Prostate gland (tissue), 2 donors: Measurements from ENCODE around the gene LRRN2. TPM values are rescaled to one million over a fixed set of nuclear protein-coding genes. Genes with fewer than 3 reads are reported as not detected.

Experiments used
- DNase-seq: peaks from one replicate; pipeline ENCODE4 v3.0.0-alpha.2; 2019; ENCODE audit warnings: low spot score
- H3K27ac ChIP-seq, 2 donors: fragments of 200-600 bp; sonication (generic); 2 replicates each; pipeline ENCODE4 v1.5.1; 2017 to 2019
- H3K27me3 ChIP-seq: fragments of 200-600 bp; sonication (generic); replicated peaks from 2 replicates; pipeline ENCODE4 v1.5.1; 2019; ENCODE audit not compliant: insufficient read depth
- H3K36me3 ChIP-seq, 2 donors: fragments of 200-600 bp; sonication (generic); 1 replicate in 1 of 2; 2 replicates in 1 of 2; pipeline versions ENCODE4 v1.5.1 to v1.8.1; 2017 to 2019
- H3K4me1 ChIP-seq: fragments of 200-600 bp; sonication (generic); replicated peaks from 2 replicates; pipeline ENCODE4 v1.5.1; 2019
- H3K4me3 ChIP-seq, 2 donors: fragments of 200-600 bp; sonication (generic); 2 replicates each; pipeline ENCODE4 v1.5.1; 2017 to 2019
- H3K9me3 ChIP-seq: fragments of 200-600 bp; sonication (generic); 2 replicates; pipeline ENCODE4 v1.5.1; 2017
- POLR2A ChIP-seq: fragments of 450-650 bp; IDR thresholded peaks from one replicate; pipeline ENCODE4 v1.6.1; 2016; ENCODE audit warnings: antibody characterized with exemption, mild to moderate bottlenecking
- POLR2AphosphoS5 ChIP-seq: sonication (generic); formaldehyde crosslinking; IDR thresholded peaks from one replicate; pipeline ENCODE4 v1.6.1; 2017; ENCODE audit warnings: antibody characterized with exemption
- WGBS: methylation state at CpG from one replicate; pipeline ENCODE4 v1.1.5; 2018; 5-methylcytosine and 5-hydroxymethylcytosine counted together
- intact Hi-C: fragments of 100-400 bp; cut with DNase I; formaldehyde crosslinking; loops from one replicate; pipeline ENCODE4 v1.14.2; 2022
- total RNA-seq, 2 donors: library from RNA; depleted of rRNA; stranded (reverse); fragments of >200 nt; gene quantifications; one replicate each; pipeline ENCODE4 v1.1.0, GENCODE V29; 2016
- TF ChIP-seq, protein P1 (sequence below), 4 experiments: fragments of 200-600 bp in 2 of 4; fragments of 450-650 bp in 2 of 4; sonication (generic) in 2 of 4; IDR thresholded peaks; 1 replicate in 3 of 4; 2 replicates in 1 of 4; pipeline ENCODE4 v1.5.1; 2016 to 2019; ENCODE audit warnings: antibody characterized with exemption in 4 of 4, mild to moderate bottlenecking in 2 of 4, moderate library complexity in 2 of 4

Gene LRRN2
- total RNA-seq: 10 to 100 TPM in 1 of 2 donors, under 1 TPM in 1; 0.55 to 15.3 TPM

DNA sequence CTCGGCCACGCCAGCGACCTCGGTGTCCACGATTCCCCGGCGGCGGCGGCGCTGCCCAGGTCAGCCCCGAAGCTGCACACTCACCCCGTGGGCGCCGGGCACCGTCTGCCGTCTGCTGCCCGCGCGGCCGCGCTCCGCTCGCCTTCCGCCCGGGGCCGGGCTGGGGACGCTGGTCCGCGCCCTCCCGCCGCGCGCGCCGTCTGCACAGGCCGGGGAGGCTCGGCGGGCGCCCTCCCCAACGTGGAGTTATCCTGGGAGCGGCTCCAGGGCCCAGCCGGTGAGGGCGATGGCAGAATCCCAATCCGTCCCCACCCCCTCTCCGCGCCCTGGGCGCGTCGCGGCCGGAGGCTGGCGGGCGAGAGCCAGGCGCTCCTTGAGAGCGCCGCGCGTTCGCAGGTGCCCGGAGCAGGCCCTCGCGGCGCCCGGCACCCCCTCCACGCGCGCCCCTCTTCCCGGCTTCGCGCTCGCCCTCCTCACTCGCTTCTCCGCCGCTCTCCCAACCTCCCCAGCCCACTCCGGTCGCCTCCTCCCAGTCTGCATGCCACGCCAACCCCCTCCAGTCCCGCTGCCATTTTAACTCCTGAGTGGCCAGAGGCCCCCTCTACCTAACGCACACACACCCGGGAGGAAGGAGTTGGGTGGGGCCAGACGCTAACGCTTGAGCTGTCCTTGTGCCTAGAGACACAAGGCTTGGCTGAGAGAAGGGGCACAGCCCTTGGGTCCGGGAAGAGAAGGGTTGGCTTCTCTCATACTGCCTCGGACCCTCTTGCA, at the start of gene LRRN2:
TSS of gene LRRN2 (minus strand) at position 503 of the 771 bp plus-strand sequence. CDS start 65,746 bp downstream, outside the sequence.
- WGBS: 3% methylated on average over 35 of the region's 84 CpGs
- Histone ChIP-seq H3K36me3 (no peaks in the 10 kb centered on the region), H3K4me3 (peak within 1 kb of the TSS; percentile 23 to 29), H3K9me3 (no peaks in the 10 kb centered on the region), H3K4me1 (peaks cover 3% of the 10 kb centered on the region), H3K27me3 (peaks cover 2% of the 10 kb centered on the region), H3K27ac (no peak within 1 kb of the TSS)
- no peak for DNase-seq
- TF ChIP-seq, protein P1, sequence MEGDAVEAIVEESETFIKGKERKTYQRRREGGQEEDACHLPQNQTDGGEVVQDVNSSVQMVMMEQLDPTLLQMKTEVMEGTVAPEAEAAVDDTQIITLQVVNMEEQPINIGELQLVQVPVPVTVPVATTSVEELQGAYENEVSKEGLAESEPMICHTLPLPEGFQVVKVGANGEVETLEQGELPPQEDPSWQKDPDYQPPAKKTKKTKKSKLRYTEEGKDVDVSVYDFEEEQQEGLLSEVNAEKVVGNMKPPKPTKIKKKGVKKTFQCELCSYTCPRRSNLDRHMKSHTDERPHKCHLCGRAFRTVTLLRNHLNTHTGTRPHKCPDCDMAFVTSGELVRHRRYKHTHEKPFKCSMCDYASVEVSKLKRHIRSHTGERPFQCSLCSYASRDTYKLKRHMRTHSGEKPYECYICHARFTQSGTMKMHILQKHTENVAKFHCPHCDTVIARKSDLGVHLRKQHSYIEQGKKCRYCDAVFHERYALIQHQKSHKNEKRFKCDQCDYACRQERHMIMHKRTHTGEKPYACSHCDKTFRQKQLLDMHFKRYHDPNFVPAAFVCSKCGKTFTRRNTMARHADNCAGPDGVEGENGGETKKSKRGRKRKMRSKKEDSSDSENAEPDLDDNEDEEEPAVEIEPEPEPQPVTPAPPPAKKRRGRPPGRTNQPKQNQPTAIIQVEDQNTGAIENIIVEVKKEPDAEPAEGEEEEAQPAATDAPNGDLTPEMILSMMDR (IDR thresholded peaks at IDR 0.05): no peak
- TF ChIP-seq POLR2A (no peak), POLR2AphosphoS5 (no peak)
- intact Hi-C loops: no loop called here

GRCh38 chr1:204735042-204735441, 49.5 kb upstream of the LRRN2 start:
- intact Hi-C loops: no loop called here
- TF ChIP-seq, protein P1 (IDR thresholded peaks at IDR 0.05): no peak
- TF ChIP-seq POLR2A (no peak), POLR2AphosphoS5 (no peak)
- DNase-seq: no peak

DNA sequence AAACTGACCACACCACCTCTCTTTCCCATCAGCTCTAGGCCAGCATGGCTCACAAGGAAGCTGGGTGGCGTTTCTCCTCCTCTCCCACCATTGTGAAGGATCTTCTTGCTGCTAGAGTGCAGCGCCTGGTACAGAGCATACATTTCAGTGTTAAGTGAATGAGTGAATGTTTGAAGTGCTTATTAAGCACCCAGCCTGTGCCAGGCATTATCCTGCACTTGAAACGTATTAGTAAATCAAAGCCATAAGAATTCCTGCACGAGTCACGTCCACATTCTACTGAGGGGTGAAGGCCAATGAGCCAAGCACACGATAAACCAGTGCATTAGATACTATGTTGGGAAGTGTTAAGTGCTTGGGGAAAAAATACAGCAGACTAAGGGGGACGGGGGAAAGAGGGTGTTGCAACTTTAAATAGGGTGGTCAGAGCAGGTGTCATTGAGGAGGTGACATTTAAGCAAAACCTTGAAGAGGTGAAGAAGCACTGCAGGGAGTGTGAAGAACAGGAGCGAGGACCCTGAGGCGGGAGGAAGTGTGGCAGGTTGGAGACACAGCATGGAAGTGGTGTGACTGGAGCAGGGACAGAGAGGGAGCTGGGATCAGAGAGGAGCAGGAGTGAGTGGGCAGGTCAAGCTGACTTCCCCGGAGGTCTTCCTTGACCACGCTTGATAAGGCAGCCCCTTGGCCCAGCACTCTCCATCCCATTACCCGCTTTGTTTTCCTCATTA, 48.5 kb upstream of the LRRN2 start:
- no peak overlapping the region for H3K27ac ChIP-seq
- no peaks in the 10 kb centered on the region for H3K27me3 ChIP-seq
- no peaks in the 10 kb centered on the region for H3K36me3 ChIP-seq
- H3K4me3 ChIP-seq: no peak overlapping the region
- H3K9me3 ChIP-seq: no peaks in the 10 kb centered on the region
- no peak for TF ChIP-seq POLR2A
- TF ChIP-seq POLR2AphosphoS5: no peak
- TF ChIP-seq, protein P1 (IDR thresholded peaks at IDR 0.05): no peak
- 85% methylated on average over 12 of the region's 12 CpGs for WGBS
- no peak for DNase-seq
- H3K4me1 ChIP-seq: no peaks in the 10 kb centered on the region
- intact Hi-C loops: no loop called here

More at GRCh38 chr1:204735042-204735441, 49.5 kb upstream of the LRRN2 start:
- H3K4me3 ChIP-seq: no peak overlapping the region
- H3K27me3 ChIP-seq: no peaks in the 10 kb centered on the region
- H3K27ac ChIP-seq: no peak overlapping the region
- no peaks in the 10 kb centered on the region for H3K36me3 ChIP-seq
- no peaks in the 10 kb centered on the region for H3K9me3 ChIP-seq
- no peaks in the 10 kb centered on the region for H3K4me1 ChIP-seq

DNA sequence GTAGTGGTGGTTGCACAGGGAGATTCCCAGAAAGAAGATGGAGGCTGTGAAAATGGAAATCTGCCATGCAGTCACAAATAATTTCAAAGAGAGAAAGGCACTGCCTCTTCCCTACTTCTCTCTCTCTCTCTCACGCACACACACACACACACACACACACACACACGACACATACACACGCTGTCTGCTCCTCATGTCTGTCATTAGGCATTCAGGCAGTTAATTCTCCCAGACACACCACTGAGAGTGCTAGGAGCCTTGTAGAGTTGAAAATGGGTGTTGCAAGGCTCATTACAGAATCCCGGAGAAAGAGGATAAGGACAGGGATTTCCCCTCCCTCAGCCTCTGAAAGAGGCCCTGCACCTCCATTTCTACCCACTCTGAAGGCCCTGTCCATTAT, 47.8 kb upstream of the LRRN2 start:
- H3K27me3 ChIP-seq: no peaks in the 10 kb centered on the region
- no peaks in the 10 kb centered on the region for H3K9me3 ChIP-seq
- no peaks in the 10 kb centered on the region for H3K36me3 ChIP-seq
- 68% methylated on average over 4 of the region's 4 CpGs for WGBS
- H3K27ac ChIP-seq: no peak overlapping the region
- no peak overlapping the region for H3K4me3 ChIP-seq
- no peak for DNase-seq
- intact Hi-C loops: no loop called here
- TF ChIP-seq, protein P1 (IDR thresholded peaks at IDR 0.05): no peak
- TF ChIP-seq POLR2A: no peak
- TF ChIP-seq POLR2AphosphoS5: no peak
- H3K4me1 ChIP-seq: no peaks in the 10 kb centered on the region
